Measurements from ENCODE around the gene LRFN3.
A peak's percentile ranks its signal among the peaks of the same experiment; 100 is the strongest.
"Not testable (repeated sequence)": the region's sequence is repeated elsewhere in the genome, so short reads cannot be mapped to it uniquely, and the experiment has no call there.

Gene LRFN3

GRCh38 chr19:35935911-35936737, at the start of gene LRFN3:
TSS of gene LRFN3 (plus strand) at chr19:35936374. CDS start at chr19:35939426, 3,052 bp downstream.
- peak; percentile 58 for DNase-seq

- DNase-seq: no peak
These were observed 49.0 kb upstream of the LRFN3 start for GRCh38 chr19:35887197-35887596.

DNA sequence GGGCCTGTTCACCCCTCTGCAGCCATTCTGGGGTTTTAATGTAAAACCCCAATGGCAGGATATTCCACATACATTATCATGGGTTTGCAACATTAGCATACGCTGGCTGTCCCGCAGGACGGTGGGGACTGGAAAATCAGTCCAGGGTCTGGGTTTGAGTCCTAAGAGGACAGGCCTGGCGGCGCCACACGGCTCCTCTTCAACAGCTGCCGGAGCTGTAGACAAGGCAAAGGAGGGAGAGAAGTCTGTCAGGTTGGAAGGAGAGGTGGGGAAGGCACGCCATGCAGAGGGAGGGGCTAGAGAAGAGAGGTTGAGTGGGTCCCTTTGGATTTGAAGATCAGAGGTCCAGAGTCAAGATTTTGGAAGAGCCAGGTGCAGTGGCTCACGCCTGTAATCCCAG, 47.8 kb upstream of the LRFN3 start:
- no peak for DNase-seq

GRCh38 chr19:35889370-35890112, 46.6 kb upstream of the LRFN3 start:
- no peak for DNase-seq

DNA sequence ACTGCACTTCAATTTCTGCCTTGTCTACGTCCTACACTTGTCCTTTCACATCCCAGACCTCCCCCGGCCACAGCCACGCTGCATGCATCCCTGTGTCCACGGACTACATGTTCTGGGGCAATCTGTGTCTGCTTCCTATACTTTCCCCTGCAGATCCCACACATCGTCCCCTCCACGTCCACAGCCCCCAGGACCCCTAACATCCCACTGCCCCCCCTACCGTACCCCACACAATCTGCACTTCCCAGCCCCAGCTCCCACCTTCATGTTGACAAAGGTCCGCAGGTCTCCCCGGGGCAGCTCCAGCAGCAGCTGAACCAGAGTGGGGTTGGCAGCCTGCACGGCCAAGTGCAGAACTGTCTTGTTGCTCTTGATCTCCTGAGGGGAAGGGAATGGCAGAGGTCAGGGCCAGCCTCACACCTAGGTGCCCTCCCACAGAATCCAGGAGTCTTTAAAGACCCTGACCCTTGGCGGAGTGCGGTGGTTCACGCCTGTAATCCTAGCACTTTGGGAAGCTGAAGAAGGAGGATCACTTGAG, 46.0 kb upstream of the LRFN3 start:
- DNase-seq: no peak

- DNase-seq: not testable (repeated sequence)
These were observed 44.4 kb upstream of the LRFN3 start for GRCh38 chr19:35891819-35892218.

DNA sequence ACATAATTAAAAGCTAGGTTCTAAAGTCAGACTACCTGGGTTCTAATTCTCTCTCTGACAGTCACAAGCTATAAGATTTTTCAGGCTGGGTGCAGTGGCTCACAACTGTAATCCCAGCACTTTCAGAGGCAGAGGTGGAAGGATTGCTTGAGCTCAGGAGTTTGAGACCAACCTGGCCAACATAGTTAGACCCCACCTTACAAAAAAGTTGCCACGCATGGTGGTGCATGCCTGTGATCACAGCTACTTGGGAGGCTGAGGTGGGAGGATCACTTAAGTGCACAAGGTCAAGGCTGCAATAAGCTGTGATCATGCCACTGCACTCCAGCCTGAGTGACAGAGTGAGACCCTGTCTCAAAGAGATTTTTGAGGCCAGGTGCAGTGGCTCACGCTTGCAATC, 41.8 kb upstream of the LRFN3 start:
- no peak for DNase-seq

GRCh38 chr19:35895911-35896642, 40.1 kb upstream of the LRFN3 start:
- DNase-seq: no peak

DNA sequence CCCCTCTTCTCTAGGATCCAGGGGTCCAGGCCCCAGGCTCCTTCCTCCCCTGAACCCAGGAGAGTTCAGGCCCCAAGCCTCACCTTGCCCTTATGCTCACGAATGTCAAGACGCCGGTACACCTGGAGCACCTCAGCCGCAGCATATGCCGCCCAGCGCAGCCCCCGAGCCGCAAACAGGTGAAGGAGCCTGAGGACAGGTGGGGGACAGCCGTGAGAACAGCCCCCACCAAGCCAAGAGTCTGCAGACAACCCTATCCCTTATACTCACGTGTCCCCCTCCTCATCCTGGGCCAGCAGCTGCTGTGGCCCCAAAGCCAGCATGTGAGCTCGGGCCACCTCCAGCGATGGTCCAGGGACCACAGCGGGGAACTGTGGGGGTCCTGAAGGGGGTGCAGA, 39.5 kb upstream of the LRFN3 start:
- no peak for DNase-seq

DNA sequence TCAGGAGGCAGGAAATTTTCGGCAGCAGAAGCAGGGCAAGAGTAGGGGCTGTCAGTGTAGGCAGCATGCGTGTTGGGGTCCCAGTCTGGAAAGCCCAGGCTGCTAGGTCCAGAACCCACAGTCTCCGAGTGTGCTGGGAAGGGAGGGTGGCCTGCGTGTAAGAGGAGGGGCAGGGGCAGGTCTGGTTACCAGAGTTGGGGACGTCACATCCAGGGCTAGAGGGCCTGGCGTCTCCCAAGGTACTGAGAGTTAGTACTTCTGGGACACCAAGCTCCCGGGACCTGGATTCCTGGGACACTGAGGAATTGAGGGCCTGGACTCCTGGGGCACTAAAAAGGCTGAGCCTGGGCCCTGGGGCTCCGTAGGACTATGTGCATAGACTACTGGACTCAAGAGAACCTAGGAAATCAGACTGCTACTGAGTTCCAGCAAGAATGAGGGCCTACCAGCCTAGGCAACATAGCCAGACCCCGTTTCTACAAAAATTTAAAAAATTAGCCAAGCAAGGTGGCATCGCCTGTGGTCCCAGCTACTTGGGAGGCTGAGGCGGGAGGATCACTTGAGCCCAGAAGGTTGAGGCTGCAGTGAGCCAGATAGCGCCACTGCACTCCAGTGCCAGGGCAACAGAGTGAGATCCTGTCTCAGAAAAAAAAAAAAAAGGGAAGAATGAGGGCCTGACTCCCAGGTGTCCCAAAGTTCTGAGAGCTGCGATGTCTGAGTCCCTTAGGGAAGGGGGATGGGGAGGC, 38.3 kb upstream of the LRFN3 start:
- DNase-seq: no peak

GRCh38 chr19:35898499-35898809, 37.7 kb upstream of the LRFN3 start:
- DNase-seq: no peak

- peak; percentile 92 for DNase-seq
These were observed 36.5 kb upstream of the LRFN3 start for GRCh38 chr19:35899547-35900214.

DNA sequence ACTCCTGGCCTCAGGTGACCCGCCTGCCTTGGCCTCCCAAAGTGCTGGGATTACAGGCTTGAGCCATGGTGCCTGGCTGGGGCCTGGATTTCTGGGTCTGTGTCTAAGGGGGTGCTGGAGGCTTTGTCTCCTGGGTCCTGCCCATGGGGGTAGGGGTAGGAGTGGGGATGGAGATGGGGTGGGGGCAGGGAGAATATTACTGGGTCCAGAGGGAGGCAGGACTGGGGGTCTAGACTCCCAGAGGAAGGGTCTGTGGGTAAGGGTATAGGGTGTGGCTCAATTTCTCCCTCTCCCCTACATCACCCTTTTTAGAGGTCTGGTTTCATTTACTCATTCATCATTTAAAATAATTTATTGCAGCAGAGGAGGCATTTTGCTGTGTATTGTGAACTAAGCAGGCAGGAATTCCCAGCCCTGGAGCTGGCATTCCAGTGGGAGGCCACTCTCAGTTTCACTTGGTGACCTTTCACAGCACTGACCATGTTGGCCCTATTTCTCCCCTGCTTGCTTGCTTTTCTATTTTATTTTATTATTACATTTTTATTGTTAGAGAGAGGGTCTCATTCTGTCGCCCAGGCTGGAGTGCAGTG, 35.0 kb upstream of the LRFN3 start:
- DNase-seq: no peak

DNA sequence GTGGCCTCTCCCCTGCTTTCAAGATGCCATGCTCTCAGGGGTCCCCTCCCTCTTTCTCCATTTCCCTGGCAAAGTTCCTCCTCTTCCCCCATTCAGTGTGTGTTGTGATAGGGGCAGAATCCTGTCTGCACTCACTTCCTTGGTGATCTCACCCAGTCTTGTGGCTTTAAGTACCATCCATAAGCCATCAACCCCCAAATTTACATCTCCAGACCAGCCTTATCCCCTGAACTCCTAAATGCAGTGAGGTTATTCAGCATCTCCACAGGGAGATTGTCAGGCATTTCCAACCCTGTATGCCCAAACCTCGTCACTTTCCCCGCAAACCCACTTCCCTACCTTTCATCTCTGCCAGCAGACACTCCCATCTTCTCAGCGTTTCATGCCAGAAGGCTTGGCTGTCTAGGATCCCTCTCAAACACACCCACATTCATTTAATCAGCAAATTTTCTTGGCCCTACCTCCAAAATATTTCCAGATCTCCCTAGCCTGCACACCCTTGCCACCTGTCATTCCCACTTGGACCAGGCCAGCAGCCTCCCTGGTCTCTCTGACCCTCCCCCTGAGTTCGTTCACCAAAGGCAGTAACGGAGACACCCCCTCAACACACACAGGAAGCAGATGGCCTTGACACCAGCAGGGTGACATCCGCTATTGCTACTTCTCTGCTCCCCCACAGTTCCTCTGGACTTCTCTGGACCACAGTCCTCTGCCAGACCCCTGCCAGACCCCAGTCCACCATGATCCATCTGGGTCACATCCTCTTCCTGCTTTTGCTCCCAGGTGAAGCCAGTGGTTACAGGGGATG, 34.1 kb upstream of the LRFN3 start, which contains the start of gene HCST:
Gene HCST, plus strand, starts transcription at position 676 of the 808 bp plus-strand sequence. Its CDS starts 65 bp downstream, at position 741.
- DNase-seq: peak; percentile 19

DNA sequence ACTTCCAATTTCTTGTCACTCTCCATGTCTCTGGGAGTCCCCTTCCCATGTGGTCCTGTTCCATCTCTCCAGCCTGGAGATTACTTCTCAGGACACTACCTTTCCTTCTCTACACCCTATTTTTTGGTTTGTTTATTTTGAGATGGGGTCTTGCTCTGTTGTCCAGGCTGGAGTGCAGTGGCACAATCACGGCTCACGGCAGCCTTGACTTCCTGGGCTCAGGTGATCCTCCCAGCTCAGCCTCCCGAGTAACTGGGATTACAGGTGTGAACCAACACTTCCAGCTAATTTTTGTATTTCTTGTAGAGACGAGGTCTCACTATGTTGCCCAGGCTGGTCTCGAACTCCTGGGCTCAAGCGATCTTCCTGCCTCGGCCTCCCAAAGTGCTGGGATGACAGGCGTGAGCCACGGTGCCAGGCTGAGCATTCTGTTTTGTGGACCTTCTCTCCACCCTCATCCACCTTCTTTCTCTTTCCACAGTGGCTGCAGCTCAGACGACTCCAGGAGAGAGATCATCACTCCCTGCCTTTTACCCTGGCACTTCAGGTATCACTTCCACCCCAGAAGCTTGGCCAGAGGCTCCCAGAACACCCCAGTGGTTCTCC, 33.2 kb upstream of the LRFN3 start:
- DNase-seq: no peak

GRCh38 chr19:35903550-35904179, 32.5 kb upstream of the LRFN3 start:
- peak; percentile 95 for DNase-seq

- no peak for DNase-seq
These were observed 31.7 kb upstream of the LRFN3 start for GRCh38 chr19:35904311-35905068.

GRCh38 chr19:35905178-35905727, 30.9 kb upstream of the LRFN3 start:
- peak; percentile 40 for DNase-seq

GRCh38 chr19:35907377-35907745, 28.8 kb upstream of the LRFN3 start:
- DNase-seq: no peak

All from OCI-M1 (cell line).